CD14-positive monocyte (primary cell): ENCODE measurements around the gene ACVR1B. TPM values are rescaled to one million over a fixed set of nuclear protein-coding genes. Genes with fewer than 3 reads are reported as not detected.

Experiments
- DNase-seq, 3 donors: peaks; one replicate each; pipeline ENCODE4 v3.0.0-alpha.2; 2011 to 2022
- H2AFZ ChIP-seq: 2 replicates; pipeline ENCODE4 v1.6.0; 2012; ENCODE audit warnings: mild to moderate bottlenecking, low read depth, low read length, inconsistent platforms; ENCODE audit not compliant: insufficient read depth, poor library complexity, severe bottlenecking
- H3K27ac ChIP-seq, 2 donors: 1 replicate in 1 of 2; 2 replicates in 1 of 2; pipeline ENCODE4 v1.5.1; 2012 to 2013; ENCODE audit warnings: low read length in 2 of 2, control low read depth in 1 of 2, inconsistent platforms in 1 of 2, low read depth in 1 of 2, mild to moderate bottlenecking in 1 of 2
- H3K27me3 ChIP-seq, 2 donors: one replicate each; pipeline versions ENCODE4 v1.6.0 to v1.6.1; 2011 to 2013; ENCODE audit warnings: low read length in 2 of 2; ENCODE audit not compliant: control insufficient read depth in 2 of 2, insufficient read depth in 2 of 2
- H3K36me3 ChIP-seq, 2 donors: replicated peaks in 1 of 2; 1 replicate in 1 of 2; 2 replicates in 1 of 2; pipeline versions ENCODE4 v1.5.1 to v1.6.1; 2012 to 2013; ENCODE audit warnings: low read length in 2 of 2, control low read depth in 1 of 2, inconsistent platforms in 1 of 2, mild to moderate bottlenecking in 1 of 2; ENCODE audit not compliant: insufficient read depth in 2 of 2, control insufficient read depth in 1 of 2
- H3K4me1 ChIP-seq, 2 donors: 1 replicate in 1 of 2; 2 replicates in 1 of 2; pipeline versions ENCODE4 v1.5.1 to v1.6.1; 2012 to 2013; ENCODE audit warnings: low read length in 2 of 2, control low read depth in 1 of 2, inconsistent platforms in 1 of 2, mild to moderate bottlenecking in 1 of 2, moderate library complexity in 1 of 2; ENCODE audit not compliant: insufficient read depth in 2 of 2, control insufficient read depth in 1 of 2
- H3K4me2 ChIP-seq: replicated peaks from 2 replicates; pipeline ENCODE3; 2012; ENCODE audit warnings: low read length, moderate library complexity, mild to moderate bottlenecking; ENCODE audit not compliant: poor library complexity, severe bottlenecking; ENCODE audit errors: extremely low read depth
- H3K4me3 ChIP-seq, 3 experiments: fragments of 200-600 bp in 1 of 3; sonication (generic) in 1 of 3; replicated peaks in 1 of 3; 1 replicate in 2 of 3; 2 replicates in 1 of 3; pipeline ENCODE4 v1.5.1; 2011 to 2013; ENCODE audit warnings: low read length in 3 of 3, mild to moderate bottlenecking in 3 of 3, control low read depth in 2 of 3, low read depth in 2 of 3, inconsistent platforms in 1 of 3, moderate library complexity in 1 of 3
- H3K79me2 ChIP-seq: 2 replicates; pipeline ENCODE4 v1.6.0; 2012; ENCODE audit warnings: mild to moderate bottlenecking, control low read depth, inconsistent platforms, low read length, moderate library complexity; ENCODE audit not compliant: insufficient read depth
- H3K9ac ChIP-seq: 2 replicates; pipeline ENCODE4 v1.6.0; 2017; ENCODE audit warnings: low read length, mild to moderate bottlenecking; ENCODE audit not compliant: insufficient read depth, poor library complexity, severe bottlenecking
- H3K9me3 ChIP-seq, 2 donors: replicated peaks in 1 of 2; 1 replicate in 1 of 2; 2 replicates in 1 of 2; pipeline versions ENCODE4 v1.5.1 to v1.6.1; 2012 to 2013; ENCODE audit warnings: low read length in 2 of 2, control low read depth in 1 of 2; ENCODE audit not compliant: control insufficient read depth in 1 of 2, insufficient read depth in 1 of 2
- H4K20me1 ChIP-seq: 2 replicates; pipeline ENCODE4 v1.6.0; 2012; ENCODE audit warnings: mild to moderate bottlenecking, low read length, control low read depth, moderate library complexity; ENCODE audit not compliant: insufficient read depth
- H3K27ac Mint-ChIP-seq, 7 donors: one replicate each; pipeline ENCODE4 v1.8.0; 2020; ENCODE audit warnings: mild to moderate bottlenecking in 7 of 7, mixed read lengths in 7 of 7, moderate library complexity in 6 of 7, inconsistent platforms in 2 of 7
- H3K27me3 Mint-ChIP-seq, 3 donors: one replicate each; pipeline ENCODE4 v1.8.0; 2021 to 2022; ENCODE audit warnings: low read depth in 3 of 3, mild to moderate bottlenecking in 3 of 3, mixed read lengths in 3 of 3, moderate library complexity in 3 of 3, inconsistent platforms in 1 of 3
- H3K36me3 Mint-ChIP-seq, 2 donors: one replicate each; pipeline ENCODE4 v1.8.0; 2020; ENCODE audit warnings: mixed read lengths in 2 of 2, inconsistent platforms in 1 of 2, mild to moderate bottlenecking in 1 of 2
- H3K4me1 Mint-ChIP-seq: one replicate; pipeline ENCODE4 v1.8.0; 2020; ENCODE audit warnings: mild to moderate bottlenecking, mixed read lengths
- H3K4me3 Mint-ChIP-seq, 2 donors: one replicate each; pipeline ENCODE4 v1.8.0; 2020; ENCODE audit warnings: mild to moderate bottlenecking in 2 of 2, mixed read lengths in 2 of 2, moderate library complexity in 1 of 2
- H3K9me3 Mint-ChIP-seq, 7 donors: one replicate each; pipeline ENCODE4 v1.8.0; 2020 to 2022; ENCODE audit warnings: mixed read lengths in 7 of 7, mild to moderate bottlenecking in 6 of 7, moderate library complexity in 6 of 7, inconsistent platforms in 2 of 7
- CTCF ChIP-seq: fragments of 200-600 bp; IDR thresholded peaks from one replicate; pipeline ENCODE4 v1.8.0; 2022; ENCODE audit warnings: antibody characterized with exemption, mild to moderate bottlenecking
- WGBS: methylation state at CpG from one replicate; pipeline ENCODE4 v1.1.5; 2013; ENCODE audit warnings: missing lambda C conversion rate; ENCODE audit not compliant: insufficient coverage; 5-methylcytosine and 5-hydroxymethylcytosine counted together
- intact Hi-C, 2 donors: fragments of 100-400 bp; cut with micrococcal nuclease; formaldehyde crosslinking; loops; one replicate each; pipeline versions ENCODE4 v1.15.0 to v1.15.1; 2023
- polyA plus RNA-seq, 3 donors: library from polyadenylated mRNA; depleted of rRNA in 1 of 3; unstranded in 2 of 3; stranded (reverse) in 1 of 3; fragments of 300-500 nt in 2 of 3; fragments of >200 nt in 1 of 3; fragmentation: Illumina TruSeq in 2 of 3; gene quantifications; 1 replicate in 2 of 3; 2 replicates in 1 of 3; pipeline ENCODE4 v1.2.3, GENCODE V29; 2012 to 2021

ACVR1B gene
- polyA plus RNA-seq, 3 donors = 1.8 to 18.5 (median 3.9) TPM

- H4K20me1 ChIP-seq = no peaks in the 10 kb centered on the region
- H3K4me3 ChIP-seq = no peak overlapping the region
- Mint-ChIP-seq H3K27me3 (peaks cover 3 to 8% (median 7%) of the 10 kb centered on the region in 3 donors), H3K4me3 (no peak overlapping the region), H3K27ac (no peak overlapping the region), H3K36me3 (no peaks in the 10 kb centered on the region), H3K9me3 (peaks cover 0 to 4% (median 1%) of the 10 kb centered on the region in 7 donors), H3K4me1 (peaks cover 4% of the 10 kb centered on the region)
- H3K4me2 ChIP-seq = no peak overlapping the region
- no peaks in the 10 kb centered on the region for H3K27me3 ChIP-seq
- whole genome bisulfite sequencing = 100% methylated on average over 4 of the region's 6 CpGs
- no peak overlapping the region for H3K27ac ChIP-seq
- H3K4me1 ChIP-seq = no peaks in the 10 kb centered on the region
- H3K36me3 ChIP-seq = no peaks in the 10 kb centered on the region
- peaks cover 0 to 5% of the 10 kb centered on the region in 2 donors for H3K9me3 ChIP-seq
- no peaks in the 10 kb centered on the region for H3K79me2 ChIP-seq
- H3K9ac ChIP-seq = no peak overlapping the region
- DNase-seq = no peak
- no peak overlapping the region for H2AFZ ChIP-seq
- intact Hi-C loops = no loop called here
- no peak for TF ChIP-seq CTCF
Measured at GRCh38 chr12:51938726-51939125, 12.8 kb upstream of the ACVR1B start.

- no peaks in the 10 kb centered on the region for H3K4me1 ChIP-seq
- H3K27ac Mint-ChIP-seq = no peak overlapping the region
- 94% methylated on average over 8 of the region's 15 CpGs for WGBS
- intact Hi-C loops = no loop called here
- peaks cover 2 to 8% (median 8%) of the 10 kb centered on the region in 3 donors for H3K27me3 Mint-ChIP-seq
- DNase-seq = no peak
- no peaks in the 10 kb centered on the region for H4K20me1 ChIP-seq
- H3K4me3 ChIP-seq = no peak overlapping the region
- H3K4me2 ChIP-seq = no peak overlapping the region
- H2AFZ ChIP-seq = no peak overlapping the region
- H3K9me3 Mint-ChIP-seq = peaks cover 15 to 24% (median 19%) of the 10 kb centered on the region in 7 donors
- H3K27ac ChIP-seq = no peak overlapping the region
- H3K79me2 ChIP-seq = no peaks in the 10 kb centered on the region
- H3K36me3 Mint-ChIP-seq = peaks cover 4 to 8% of the 10 kb centered on the region in 2 donors
- H3K9ac ChIP-seq = no peak overlapping the region
- H3K9me3 ChIP-seq = peaks cover 11 to 12% of the 10 kb centered on the region in 2 donors
- no peaks in the 10 kb centered on the region for H3K27me3 ChIP-seq
- no peaks in the 10 kb centered on the region for H3K36me3 ChIP-seq
- H3K4me3 Mint-ChIP-seq = no peak overlapping the region
- peaks cover 4% of the 10 kb centered on the region for H3K4me1 Mint-ChIP-seq
- TF ChIP-seq CTCF = no peak
Measured at GRCh38 chr12:51941011-51941581, 10.4 kb upstream of the ACVR1B start.
